GM20000 (cell line): ENCODE data around the gene MAP3K13.

Source experiments
- DNase-seq: peaks from one replicate; pipeline ENCODE4 v3.0.0; 2012; ENCODE audit warnings: low spot score
- TF ChIP-seq, protein P1 (sequence below): IDR thresholded peaks from 2 replicates; pipeline ENCODE4 v1.5.1; 2012; ENCODE audit warnings: mild to moderate bottlenecking, control low read depth; ENCODE audit errors: extremely low read depth, missing control alignments

Gene MAP3K13

DNA sequence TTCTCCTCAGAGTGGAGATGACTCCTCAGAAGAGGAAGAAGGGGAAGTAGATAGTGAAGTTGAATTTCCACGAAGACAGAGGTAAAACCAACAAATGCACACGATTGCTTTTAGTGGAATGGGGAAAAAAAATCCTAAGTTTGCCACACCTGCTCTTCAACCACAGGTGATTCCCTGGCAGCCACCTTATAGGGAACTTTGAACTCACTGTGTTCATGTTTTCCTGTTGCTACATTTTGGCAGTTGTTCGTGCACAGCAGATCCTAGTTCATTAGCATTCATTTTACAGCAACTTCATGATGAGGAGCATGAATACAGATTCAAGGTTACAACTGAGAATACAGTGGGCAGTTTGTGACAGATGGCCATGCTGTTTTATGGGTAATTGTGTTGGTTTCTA, 114.4 kb downstream of the MAP3K13 start:
- TF ChIP-seq, protein P1, sequence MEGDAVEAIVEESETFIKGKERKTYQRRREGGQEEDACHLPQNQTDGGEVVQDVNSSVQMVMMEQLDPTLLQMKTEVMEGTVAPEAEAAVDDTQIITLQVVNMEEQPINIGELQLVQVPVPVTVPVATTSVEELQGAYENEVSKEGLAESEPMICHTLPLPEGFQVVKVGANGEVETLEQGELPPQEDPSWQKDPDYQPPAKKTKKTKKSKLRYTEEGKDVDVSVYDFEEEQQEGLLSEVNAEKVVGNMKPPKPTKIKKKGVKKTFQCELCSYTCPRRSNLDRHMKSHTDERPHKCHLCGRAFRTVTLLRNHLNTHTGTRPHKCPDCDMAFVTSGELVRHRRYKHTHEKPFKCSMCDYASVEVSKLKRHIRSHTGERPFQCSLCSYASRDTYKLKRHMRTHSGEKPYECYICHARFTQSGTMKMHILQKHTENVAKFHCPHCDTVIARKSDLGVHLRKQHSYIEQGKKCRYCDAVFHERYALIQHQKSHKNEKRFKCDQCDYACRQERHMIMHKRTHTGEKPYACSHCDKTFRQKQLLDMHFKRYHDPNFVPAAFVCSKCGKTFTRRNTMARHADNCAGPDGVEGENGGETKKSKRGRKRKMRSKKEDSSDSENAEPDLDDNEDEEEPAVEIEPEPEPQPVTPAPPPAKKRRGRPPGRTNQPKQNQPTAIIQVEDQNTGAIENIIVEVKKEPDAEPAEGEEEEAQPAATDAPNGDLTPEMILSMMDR: no peak
- no peak for DNase-seq

DNA sequence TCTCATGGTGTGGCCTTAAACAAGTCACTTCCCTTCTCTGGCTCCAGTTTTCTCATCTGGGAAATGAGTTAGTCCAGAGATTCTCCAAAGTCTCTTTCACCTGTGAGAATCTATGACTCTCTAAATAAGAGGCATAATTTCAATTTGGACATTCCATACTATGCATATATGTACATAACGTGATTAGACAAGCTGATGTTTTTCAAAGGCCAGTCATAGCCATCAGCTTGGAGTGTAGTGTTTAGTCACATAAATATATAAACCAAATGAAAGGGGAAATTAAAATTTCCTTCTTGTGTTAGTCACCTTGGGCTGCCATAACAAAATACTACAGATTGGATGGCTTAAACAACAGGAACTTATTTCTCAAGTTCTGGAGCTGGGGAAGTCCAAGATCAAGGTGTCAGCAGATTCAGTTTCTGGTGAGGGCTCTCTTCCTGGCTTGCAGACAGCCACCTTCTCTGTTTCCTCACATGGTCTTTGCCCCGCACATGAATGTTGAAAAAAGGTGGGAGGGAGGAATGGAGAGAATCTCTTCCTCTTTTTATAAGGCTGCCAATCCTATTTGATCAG, 116.5 kb downstream of the MAP3K13 start:
- DNase-seq: no peak
- TF ChIP-seq, protein P1: no peak

DNA sequence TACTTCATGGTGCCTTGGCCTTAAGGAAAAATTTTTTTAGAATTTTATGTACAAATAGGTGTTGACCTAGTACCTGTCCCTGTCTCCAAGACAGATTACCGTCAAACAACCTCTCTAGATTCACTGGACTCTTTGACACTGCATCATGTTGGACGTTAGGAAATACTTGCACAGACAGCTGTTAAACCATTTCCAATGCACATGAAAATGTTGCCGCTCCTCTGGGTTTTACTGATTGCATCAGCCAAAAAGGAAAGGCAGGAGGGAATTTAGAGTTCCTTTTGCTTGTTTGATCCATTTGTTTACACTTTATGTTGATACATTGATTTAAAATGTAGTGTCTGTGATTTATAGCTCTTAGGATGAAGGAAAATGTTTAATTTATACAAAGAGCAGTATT, 121.4 kb downstream of the MAP3K13 start:
- TF ChIP-seq, protein P1: no peak
- no peak for DNase-seq

DNA sequence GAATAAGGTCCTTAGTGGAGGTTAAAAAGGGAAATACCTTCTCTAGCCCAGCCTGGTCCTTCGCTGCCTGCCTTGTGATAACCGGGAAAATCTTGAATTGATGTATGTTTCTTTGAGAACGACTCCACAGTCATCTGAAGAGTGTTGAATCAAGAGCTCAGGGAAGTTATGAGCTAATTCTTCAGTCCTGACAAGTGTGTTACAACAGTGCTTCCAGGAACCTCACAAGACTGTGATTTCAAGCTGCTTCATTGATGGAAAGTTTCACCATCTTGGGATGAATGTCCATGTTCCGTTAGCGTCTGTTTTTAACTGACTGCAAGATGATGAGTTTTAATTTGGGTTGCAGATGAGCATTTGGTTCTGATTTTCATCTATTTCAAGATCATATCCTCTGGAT, 123.5 kb downstream of the MAP3K13 start:
- DNase-seq: no peak
- TF ChIP-seq, protein P1: no peak

DNA sequence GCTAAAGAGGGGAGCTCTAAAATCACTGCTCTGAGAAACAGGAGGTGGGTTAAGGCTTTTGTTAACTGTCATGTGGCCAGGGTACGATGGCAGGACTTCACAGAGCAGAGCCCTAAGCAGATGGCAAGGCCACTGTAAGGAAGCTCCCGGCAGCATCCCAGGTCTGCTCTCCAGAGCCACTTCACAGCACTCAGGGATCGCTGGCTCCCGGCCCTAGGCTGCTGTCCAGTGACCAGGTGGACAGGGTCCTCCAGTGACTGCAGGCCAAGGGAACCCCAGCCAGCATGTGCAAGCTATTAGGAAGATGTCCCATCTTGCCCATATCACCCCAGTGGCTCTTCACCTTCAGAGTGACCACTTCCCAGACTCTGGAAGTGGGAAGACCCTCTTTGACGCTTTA, 125.5 kb downstream of the MAP3K13 start:
- TF ChIP-seq, protein P1: no peak
- DNase-seq: no peak

DNA sequence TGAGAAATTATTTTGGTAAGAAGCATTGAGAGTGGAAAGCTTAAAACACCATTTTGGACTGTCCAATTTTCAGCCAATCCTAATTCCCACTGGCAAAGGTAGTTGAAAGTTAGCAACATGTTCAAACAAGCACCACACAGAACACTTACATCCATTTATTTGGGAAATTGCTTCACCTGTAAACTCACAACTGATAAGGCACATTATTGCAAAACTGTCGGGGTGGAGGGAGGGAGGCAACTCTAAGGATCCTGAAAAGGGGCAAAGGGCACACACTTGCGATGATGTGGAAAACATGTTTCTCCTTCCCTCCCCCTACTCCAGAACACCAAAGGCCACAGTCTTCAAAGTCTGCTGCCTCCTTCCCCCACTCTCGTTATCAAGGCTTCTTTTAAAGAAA, 126.5 kb downstream of the MAP3K13 start:
- no peak for DNase-seq
- TF ChIP-seq, protein P1: no peak

DNA sequence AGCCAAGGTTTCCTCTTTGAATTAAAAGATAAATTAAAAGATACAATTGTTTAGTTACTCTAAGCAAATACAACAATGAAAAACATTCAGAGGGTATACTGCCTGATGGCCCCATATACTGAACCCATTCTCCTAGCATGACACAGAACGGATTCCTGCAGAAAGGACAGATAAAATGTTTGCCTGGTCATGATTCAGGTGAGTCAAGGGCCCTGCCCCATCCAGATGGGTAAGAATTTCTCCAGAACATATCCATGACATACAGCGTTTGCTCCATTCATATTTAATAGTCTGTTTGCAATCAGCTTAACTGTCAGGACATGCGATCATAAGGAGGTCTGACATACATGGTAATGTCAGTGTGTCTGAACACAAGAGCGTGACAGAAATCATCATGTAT, 127.3 kb downstream of the MAP3K13 start:
- no peak for DNase-seq
- TF ChIP-seq, protein P1: no peak
